Measurements from ENCODE around the gene TNFAIP2. TPM values are rescaled to one million over a fixed set of nuclear protein-coding genes. Genes with fewer than 3 reads are reported as not detected.

The TNFAIP2 gene
- total RNA-seq, 2 donors from 2014 or later: 60.2 to 72.0 TPM

DNA sequence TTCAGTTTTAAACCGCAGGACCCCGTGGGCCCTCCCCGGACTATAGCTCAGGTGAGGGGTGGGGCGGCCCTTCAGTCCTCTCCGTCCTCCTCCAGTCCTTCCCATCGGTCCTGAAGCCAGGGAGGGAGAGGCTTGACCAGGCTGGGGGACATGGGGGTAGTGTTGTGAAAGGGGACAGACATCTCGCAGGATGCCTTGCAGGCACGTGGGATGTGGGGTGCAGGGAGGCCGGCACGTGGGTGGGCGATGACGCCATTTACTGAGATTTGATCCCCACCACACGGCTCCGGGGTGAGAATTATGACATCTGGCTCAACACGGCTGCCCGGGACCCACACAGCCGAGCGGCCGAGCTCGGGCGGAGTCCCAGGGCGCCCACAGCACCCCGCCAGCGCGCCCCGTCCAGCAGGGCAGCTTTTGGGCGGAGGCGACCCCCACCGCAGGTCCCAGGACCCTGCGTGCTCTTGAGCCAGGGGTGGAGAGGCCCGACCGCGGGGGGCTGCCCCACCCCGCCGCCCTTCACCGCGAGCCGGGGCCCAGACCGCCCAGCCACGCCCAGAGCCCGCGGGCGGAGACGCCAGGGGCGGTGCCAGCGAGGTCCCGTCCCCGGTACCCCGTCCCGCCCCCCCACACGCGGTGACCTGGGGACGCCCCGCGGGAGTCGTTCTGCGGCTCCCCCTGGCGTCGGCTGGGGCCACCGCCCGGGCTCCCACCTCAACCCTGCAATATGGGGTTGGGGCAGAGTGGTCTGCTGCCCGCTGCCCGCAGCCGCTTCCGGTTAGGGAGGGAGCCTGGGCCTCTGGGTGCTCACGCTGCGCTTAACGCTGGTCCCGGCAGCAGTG lies 32.0 kb upstream of the TNFAIP2 start:
- DNase-seq (peak; percentile 66), ATAC-seq (peak; percentile 68 to 72)
- intact Hi-C loops (cut with DNase I): no loop called here

DNA sequence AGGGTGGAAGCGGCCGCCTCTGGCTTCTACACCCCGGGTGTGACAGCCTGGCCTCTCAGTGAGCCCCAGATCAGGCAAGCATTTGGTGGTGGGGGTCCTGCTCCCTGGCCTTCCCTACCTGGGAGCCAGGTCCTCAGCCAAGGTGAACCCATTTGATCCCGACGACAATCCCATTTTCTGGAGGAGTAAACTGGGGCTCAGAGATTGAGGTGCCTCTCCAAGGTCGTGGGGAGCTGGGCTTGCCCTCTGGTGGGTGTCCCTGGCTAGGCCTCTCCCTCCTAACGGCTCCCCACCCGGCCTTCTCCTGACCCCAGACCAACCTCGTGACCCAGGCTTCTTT lies 31.4 kb upstream of the TNFAIP2 start:
- DNase-seq: no peak
- ATAC-seq: no peak
- intact Hi-C loops (cut with DNase I): no loop called here

DNA sequence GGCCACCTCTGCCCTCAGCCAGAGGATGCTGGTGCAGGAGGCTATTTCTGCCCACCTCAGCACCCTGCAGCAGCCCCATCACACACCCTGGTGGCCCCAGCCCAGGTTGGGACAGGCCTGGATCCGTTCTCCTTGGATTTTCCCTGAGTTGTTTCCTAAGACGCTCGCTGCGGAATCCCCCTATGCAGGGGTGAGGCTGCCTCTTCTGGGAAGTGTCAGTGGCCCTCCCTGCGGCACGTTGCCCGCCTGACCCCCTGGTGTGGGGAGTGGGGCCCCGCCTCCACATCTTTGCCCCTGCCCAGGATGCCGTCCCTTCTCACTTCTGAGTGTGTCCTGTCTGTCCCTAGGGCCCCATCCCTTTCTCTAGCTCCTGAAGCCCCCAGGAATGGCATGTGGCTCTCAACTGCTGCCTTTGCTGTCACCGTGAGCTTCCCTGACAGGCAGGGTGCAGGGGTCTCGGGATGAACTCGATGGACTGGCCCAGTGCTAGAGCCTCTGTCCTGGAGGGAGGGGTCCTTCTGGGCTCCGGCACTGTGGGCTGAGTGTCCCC lies 29.3 kb upstream of the TNFAIP2 start:
- no peak for ATAC-seq
- DNase-seq: no peak
- intact Hi-C loops (cut with DNase I): no loop called here

- intact Hi-C loops (cut with DNase I): no loop called here
- no peak for DNase-seq
- peak; percentile 19 to 34 for ATAC-seq
Measured at GRCh38 chr14:103094406-103095209, 28.7 kb upstream of the TNFAIP2 start, which contains the start of gene EXOC3L4. Gene EXOC3L4, plus strand, starts transcription at chr14:103094725. Its CDS starts 5,495 bp downstream, at chr14:103100220.

GRCh38 chr14:103095210-103095778 lies 28.0 kb upstream of the TNFAIP2 start:
- intact Hi-C loops (cut with DNase I): no loop called here
- no peak for ATAC-seq
- peak; percentile 17 for DNase-seq

- DNase-seq (no peak), ATAC-seq (no peak)
- intact Hi-C loops (cut with DNase I): no loop called here
Measured at GRCh38 chr14:103096387-103096786, 26.9 kb upstream of the TNFAIP2 start.

GRCh38 chr14:103097244-103097993 lies 25.8 kb upstream of the TNFAIP2 start:
- intact Hi-C loops (cut with DNase I): no loop called here
- no peak for ATAC-seq

GRCh38 chr14:103097994-103098957 lies 25.0 kb upstream of the TNFAIP2 start:
- ATAC-seq (no peak), DNase-seq (peak; percentile 20)
- intact Hi-C loops (cut with DNase I): no loop called here

More at GRCh38 chr14:103097244-103097993, 25.8 kb upstream of the TNFAIP2 start:
- no peak for DNase-seq

DNA sequence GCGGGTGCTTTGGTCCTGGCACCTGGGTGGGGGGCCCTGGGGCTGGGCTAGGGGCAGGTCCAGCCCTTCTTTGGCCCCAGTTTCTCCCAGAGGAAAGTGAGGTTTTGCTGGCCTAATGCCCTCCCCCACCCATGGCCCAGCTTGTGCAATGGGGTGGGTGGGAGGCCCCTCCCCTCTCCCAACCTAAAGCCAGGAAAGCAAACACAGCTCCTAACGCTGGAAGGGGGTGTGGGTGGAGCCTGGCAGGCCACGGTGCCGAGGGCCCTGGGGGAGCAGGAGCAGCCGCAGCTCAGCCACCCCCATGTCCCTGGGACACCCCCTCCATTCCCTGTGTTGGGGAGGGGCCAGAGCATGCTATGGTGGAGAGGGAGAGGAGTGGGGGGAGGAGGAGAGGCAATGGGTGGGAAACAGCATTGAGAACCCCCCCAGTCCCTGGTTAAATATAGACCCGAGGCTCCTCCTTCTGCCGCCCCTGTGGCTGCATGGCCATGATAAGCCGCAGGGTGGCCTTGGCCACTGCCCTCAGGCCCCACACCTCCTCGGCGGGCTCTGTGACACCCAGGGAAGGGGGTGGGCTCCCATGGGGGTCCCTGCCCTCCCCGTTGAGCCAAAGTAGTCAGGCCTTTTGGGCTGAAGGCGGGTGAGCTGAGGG lies 24.1 kb upstream of the TNFAIP2 start:
- DNase-seq (peak; percentile 28), ATAC-seq (no peak)
- intact Hi-C loops (cut with DNase I): no loop called here

GRCh38 chr14:103099733-103100280 lies 23.5 kb upstream of the TNFAIP2 start:
- intact Hi-C loops (cut with DNase I): loop anchor here in 1 of 2 donors (5.0 kb wide), 1 partner anchor 192 kb away; no protein-coding TSS in a partner anchor
- ATAC-seq (no peak), DNase-seq (peak; percentile 15)

DNA sequence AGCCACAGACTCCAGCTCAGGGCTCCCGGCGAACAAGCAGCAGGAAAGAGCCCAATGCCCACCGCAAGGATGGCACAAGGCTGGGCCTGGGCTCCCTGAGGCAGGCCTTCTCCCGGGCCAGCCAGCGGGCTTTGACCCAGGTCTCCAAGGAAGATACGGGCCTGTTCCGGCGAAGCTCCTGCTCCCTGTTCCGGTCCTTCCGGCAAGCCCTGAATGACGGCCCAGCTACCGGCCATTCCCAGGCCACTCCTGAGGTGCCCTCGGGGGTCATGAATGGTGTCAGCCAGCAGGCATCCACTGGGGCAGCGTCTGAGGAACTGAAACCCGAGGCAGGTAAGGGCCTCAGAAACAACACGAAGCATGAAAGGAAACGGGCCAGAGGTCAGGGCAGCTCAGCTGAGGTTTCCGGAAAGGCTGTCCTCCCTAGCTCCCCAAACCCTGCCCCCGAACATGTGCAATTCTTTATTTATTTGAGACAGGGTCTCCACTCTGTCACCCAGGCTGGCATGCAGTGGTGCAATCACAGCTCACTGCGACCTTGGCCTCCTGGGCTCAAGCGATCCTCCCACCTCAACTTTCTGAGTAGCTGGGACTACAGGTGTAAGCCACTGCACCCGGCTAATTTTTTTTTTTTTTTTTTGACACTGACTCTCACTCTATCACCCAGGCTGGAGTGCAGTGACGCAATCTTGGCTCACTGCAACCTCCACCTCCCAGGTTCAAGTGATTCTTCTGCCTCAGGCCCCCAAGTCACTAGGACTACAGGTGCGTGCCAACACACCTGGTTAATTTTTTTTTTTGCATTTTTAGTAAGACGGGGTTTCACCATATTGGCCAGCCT lies 22.8 kb upstream of the TNFAIP2 start:
- peak; percentile 19 for DNase-seq
- intact Hi-C loops (cut with DNase I): loop anchor here in 1 of 2 donors (5.0 kb wide), 1 partner anchor 192 kb away; no protein-coding TSS in a partner anchor
- ATAC-seq: no peak

- peak; percentile 18 for DNase-seq
- intact Hi-C loops (cut with DNase I): loop anchor here in 1 of 2 donors (5.0 kb wide), 1 partner anchor 191 kb away; no protein-coding TSS in a partner anchor
- no peak for ATAC-seq
Measured at GRCh38 chr14:103101257-103101962, 21.9 kb upstream of the TNFAIP2 start.

- intact Hi-C loops (cut with DNase I): loop anchor here in 1 of 2 donors (5.0 kb wide), 1 partner anchor 190 kb away; no protein-coding TSS in a partner anchor
- no peak for ATAC-seq
- DNase-seq: peak; percentile 23
Measured at GRCh38 chr14:103101963-103102688, 21.1 kb upstream of the TNFAIP2 start.

DNA sequence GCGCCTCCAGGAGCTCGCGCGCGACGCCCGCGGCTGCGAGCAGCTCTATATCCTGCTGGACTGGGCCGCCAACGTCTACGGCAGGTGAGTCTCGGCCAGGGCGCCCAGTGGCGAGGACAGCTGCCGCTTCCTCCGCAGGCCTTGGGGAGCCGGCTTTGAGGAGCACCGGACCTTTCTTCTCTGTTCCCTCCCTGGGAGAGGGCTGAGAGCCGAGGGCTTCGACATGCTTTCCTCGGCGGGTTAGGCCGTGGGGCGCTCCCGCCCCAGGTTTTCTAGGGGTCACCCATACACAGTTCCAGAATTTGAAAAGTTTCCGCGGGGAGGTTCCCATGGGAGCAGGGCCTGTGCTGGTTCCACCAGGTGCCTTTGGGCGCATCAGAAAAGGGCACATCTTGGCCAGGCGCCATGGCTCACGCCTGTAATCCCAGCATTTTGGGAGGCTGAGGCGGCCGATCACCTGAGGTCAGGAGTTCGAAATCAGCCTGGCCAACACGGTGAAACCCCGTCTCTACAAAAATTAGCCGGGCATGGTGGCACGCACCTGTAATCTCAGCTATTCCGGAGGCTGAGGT lies 20.5 kb upstream of the TNFAIP2 start:
- intact Hi-C loops (cut with DNase I): loop anchor here in 1 of 2 donors (5.0 kb wide), 1 partner anchor 190 kb away; no protein-coding TSS in a partner anchor
- ATAC-seq (no peak), DNase-seq (peak; percentile 45)

Measured in left cardiac atrium (tissue), 4 donors.